HepG2 (cell line): ENCODE results near the gene BCL2A1. TPM values are rescaled to one million over a fixed set of nuclear protein-coding genes. Genes with fewer than 3 reads are reported as not detected.

Experiments
- BCL6 ChIP-seq: IDR thresholded peaks from 2 replicates; pipeline ENCODE4 v1.6.1; 2016; ENCODE audit warnings: missing genetic modification reagents, missing compliant biosample characterization
- CBFB ChIP-seq: sonication (generic); formaldehyde crosslinking; IDR thresholded peaks from 2 replicates; pipeline ENCODE4 v1.4.0; 2020; ENCODE audit warnings: missing genetic modification reagents
- HDAC6 ChIP-seq: fragments of 200-600 bp; sonication (generic); IDR thresholded peaks from 2 replicates; pipeline ENCODE4 v1.7.0; 2017; ENCODE audit warnings: mild to moderate bottlenecking, antibody characterized with exemption, low read length, low read depth
- NFRKB ChIP-seq: fragments of 450-650 bp; IDR thresholded peaks from 2 replicates; pipeline ENCODE4 v1.6.1; 2017
- PPARG ChIP-seq: conservative IDR thresholded peaks from 2 replicates; pipeline ENCODE4 v1.6.1; 2016; ENCODE audit warnings: missing biosample characterization, missing genetic modification reagents
- PRDM15 ChIP-seq: sonication (generic); formaldehyde crosslinking; IDR thresholded peaks from 2 replicates; pipeline ENCODE4 v1.4.0; 2020; ENCODE audit warnings: missing genetic modification reagents
- SIX4 ChIP-seq: sonication (generic); formaldehyde crosslinking; IDR thresholded peaks from 2 replicates; pipeline ENCODE4 v1.4.0; 2020; ENCODE audit warnings: missing genetic modification reagents
- ZKSCAN5 ChIP-seq: sonication (generic); formaldehyde crosslinking; IDR thresholded peaks from 2 replicates; pipeline ENCODE4 v1.5.1; 2020; ENCODE audit warnings: mild to moderate bottlenecking, missing genetic modification reagents
- ZNF142 ChIP-seq: sonication (generic); formaldehyde crosslinking; IDR thresholded peaks from 2 replicates; pipeline ENCODE4 v1.4.0; 2020; ENCODE audit warnings: missing genetic modification reagents
- ZNF430 ChIP-seq: sonication (generic); formaldehyde crosslinking; IDR thresholded peaks from 2 replicates; pipeline ENCODE4 v1.9.0; 2021; ENCODE audit warnings: mild to moderate bottlenecking, missing genetic modification reagents
- polyA plus RNA-seq, 8 experiments: library from polyadenylated mRNA; depleted of rRNA in 3 of 8; stranded (reverse) in 7 of 8; unstranded in 1 of 8; fragments of >200 nt; fragmentation: Illumina TruSeq in 4 of 8; extraction: Trizol in 4 of 8; gene quantifications; 2 replicates each; pipeline versions ENCODE4 v1.2.1 to v1.2.3, GENCODE V29; 2011 to 2016; ENCODE audit warnings: low read depth in 4 of 8, missing spikeins in 1 of 8, mixed read lengths in 1 of 8; ENCODE audit not compliant: insufficient read depth in 1 of 8
- total RNA-seq, 5 experiments: library from RNA; depleted of rRNA; stranded (reverse); fragments of >200 nt; fragmentation: Illumina TruSeq; extraction: Trizol; gene quantifications; 2 replicates each; pipeline ENCODE4 v1.2.3, GENCODE V29; 2016; ENCODE audit warnings: low read depth in 1 of 5
- TF ChIP-seq, protein P1 (sequence below): sonication (generic); formaldehyde crosslinking; IDR thresholded peaks from 2 replicates; pipeline ENCODE4 v1.9.0; 2022; ENCODE audit warnings: missing genetic modification reagents, mild to moderate bottlenecking, borderline replicate concordance
- TF ChIP-seq, protein P2 (sequence below): IDR thresholded peaks from 2 replicates; pipeline ENCODE4 v1.6.1; 2016; ENCODE audit warnings: low read depth, control low read depth

The BCL2A1 gene
- total and polyA plus RNA-seq, 2 of the 13 experiments (the other 11 are each of a cell fraction or from before 2014, with no cell fraction given): 0.08 to 0.31 TPM

GRCh38 chr15:79923515-79924169, 47.4 kb downstream of the BCL2A1 start (continued):
- TF ChIP-seq ZNF430 (CRISPR knock-in tag) (no peak), PRDM15 (CRISPR knock-in tag) (peak; percentile 85), ZKSCAN5 (no peak), NFRKB (no peak), ZNF142 (no peak), SIX4 (CRISPR knock-in tag) (no peak), CBFB (no peak), BCL6 (CRISPR knock-in tag) (0 out of 2 replicates have a peak, but pooled peaks have one; percentile 21), HDAC6 (no peak), PPARG (CRISPR knock-in tag) (no peak)
- TF ChIP-seq, protein P1, sequence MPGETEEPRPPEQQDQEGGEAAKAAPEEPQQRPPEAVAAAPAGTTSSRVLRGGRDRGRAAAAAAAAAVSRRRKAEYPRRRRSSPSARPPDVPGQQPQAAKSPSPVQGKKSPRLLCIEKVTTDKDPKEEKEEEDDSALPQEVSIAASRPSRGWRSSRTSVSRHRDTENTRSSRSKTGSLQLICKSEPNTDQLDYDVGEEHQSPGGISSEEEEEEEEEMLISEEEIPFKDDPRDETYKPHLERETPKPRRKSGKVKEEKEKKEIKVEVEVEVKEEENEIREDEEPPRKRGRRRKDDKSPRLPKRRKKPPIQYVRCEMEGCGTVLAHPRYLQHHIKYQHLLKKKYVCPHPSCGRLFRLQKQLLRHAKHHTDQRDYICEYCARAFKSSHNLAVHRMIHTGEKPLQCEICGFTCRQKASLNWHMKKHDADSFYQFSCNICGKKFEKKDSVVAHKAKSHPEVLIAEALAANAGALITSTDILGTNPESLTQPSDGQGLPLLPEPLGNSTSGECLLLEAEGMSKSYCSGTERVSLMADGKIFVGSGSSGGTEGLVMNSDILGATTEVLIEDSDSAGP: peak; percentile 82; the same call in 1 of the 2 replicates
- TF ChIP-seq, protein P2, sequence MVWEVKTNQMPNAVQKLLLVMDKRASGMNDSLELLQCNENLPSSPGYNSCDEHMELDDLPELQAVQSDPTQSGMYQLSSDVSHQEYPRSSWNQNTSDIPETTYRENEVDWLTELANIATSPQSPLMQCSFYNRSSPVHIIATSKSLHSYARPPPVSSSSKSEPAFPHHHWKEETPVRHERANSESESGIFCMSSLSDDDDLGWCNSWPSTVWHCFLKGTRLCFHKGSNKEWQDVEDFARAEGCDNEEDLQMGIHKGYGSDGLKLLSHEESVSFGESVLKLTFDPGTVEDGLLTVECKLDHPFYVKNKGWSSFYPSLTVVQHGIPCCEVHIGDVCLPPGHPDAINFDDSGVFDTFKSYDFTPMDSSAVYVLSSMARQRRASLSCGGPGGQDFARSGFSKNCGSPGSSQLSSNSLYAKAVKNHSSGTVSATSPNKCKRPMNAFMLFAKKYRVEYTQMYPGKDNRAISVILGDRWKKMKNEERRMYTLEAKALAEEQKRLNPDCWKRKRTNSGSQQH (CRISPR knock-in tag): no peak; the same call in none of the 2 replicates
